GM19467 (cell line): ENCODE results near the gene ALG9.

Experiments
- ATAC-seq: cut with Tn5 transposase; IDR thresholded peaks from one replicate; pipeline ENCODE4 v1.9.1; 2021; ENCODE audit warnings: mild to moderate bottlenecking, moderate library complexity; ENCODE audit not compliant: unreplicated experiment

ALG9 gene

DNA sequence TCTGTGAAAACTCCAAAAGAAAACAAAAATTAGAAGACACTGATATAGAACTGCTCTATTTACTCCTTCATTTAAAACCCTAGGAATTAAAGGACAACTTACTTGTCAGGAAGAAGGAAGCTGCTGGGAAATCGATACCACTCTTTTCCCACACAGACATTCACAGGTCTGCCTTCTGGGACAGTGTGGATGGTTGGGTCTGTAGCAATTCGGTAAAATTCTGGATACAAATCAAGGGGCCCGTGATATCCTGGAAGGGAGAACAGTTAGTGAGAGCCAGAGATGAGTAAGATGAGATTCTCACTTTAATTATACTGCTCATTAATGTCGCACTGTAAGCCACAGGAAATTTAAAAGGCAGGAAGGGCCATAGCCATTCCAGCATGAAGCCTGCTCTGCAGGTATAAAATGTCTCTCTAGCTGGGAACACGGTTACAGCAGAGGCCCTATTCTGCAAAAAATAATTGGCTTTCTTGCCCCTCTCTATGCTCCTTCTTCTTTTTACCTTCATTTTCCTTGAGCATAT, 34.0 kb downstream of the ALG9 start:
- ATAC-seq, result no peak

DNA sequence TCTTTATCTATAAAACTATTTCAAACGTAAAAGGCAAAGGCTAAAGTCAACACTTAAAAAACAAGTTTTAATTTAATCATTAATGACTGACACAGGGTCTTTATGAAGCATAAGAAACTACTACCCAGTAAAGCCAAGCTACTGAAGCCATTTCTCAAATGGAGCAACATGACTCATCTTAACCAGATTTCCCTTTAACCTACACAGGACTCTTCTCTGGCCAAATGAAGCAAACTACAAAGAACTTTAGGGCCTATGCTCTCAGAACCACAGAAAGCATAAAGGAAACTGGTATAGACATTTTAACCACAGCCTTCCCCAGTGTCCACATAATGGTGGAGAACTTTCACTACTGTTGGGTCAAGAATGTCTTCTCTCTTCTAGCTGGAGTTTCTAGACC, 34.7 kb downstream of the ALG9 start:
- peak; percentile 63 for ATAC-seq

DNA sequence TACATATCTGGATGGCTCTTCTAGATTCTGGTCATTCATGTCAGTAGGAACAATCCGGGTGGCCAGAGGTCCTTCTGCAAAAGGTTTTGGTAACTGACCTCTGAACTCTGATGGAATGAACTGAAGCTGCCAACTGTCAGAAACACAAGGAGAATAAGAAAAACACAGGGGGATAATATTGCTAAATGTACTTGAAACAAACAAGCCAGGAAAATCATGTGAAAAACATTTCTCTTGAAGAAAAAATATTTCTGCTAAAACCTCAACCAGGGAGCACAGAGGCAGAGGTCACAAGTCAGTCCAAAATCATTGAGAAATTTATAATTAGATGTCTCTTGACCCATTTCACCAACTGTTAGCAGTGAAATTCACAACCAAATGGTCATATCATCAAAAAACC, 35.2 kb downstream of the ALG9 start:
- ATAC-seq, result no peak

DNA sequence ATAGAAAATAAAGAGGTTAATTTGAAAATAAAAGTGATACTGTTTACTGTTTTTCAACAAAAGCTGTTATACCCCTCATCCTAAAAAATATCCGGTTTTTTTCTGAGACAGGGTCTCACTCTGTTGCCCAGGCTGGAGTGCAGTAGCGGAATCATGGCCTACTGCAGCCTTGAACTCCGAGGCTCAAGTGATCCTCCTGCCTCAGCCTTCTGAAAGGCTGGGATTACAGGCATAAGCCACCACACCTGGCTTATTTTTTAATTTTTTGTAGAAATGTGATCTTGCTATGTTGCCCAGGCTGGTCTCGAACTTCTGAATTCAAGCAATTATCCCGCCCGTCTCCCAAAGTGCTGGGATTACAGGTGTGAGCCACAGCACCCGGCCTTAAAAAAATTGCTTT, 35.7 kb downstream of the ALG9 start:
- no peak for ATAC-seq

DNA sequence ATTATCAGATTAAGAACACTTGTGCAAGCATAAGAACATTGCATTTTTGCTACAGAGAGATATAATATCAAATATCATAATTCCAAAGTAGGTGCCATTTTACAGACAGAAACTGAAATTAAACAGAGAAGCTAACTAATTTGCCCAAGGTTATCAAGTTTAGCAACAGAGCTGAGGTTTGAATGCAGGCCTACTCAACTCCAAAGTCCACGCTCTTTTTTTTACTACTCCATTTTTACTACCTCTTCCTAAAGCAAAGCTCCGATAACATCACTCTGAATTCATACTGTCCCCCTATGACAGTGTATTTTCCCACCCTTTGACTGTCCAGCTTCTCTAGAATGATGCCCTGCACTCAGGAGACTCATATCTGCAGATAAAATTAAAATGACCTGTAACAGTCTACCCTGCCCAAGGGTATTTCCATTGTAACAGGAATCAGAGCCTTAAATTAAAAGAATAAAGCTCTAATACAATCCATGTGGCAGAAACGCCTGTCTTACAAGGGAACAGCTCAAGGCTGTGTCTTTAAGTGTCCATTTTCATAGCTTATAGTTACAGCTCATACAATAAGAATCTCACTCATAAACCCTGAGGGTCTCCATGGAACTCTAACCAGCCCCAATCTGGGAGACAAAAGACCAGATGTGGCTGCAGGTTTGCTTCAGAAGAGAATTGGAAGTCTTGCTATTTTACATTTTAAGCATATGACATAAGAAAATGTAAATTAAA, 36.8 kb downstream of the ALG9 start:
- ATAC-seq, result no peak

DNA sequence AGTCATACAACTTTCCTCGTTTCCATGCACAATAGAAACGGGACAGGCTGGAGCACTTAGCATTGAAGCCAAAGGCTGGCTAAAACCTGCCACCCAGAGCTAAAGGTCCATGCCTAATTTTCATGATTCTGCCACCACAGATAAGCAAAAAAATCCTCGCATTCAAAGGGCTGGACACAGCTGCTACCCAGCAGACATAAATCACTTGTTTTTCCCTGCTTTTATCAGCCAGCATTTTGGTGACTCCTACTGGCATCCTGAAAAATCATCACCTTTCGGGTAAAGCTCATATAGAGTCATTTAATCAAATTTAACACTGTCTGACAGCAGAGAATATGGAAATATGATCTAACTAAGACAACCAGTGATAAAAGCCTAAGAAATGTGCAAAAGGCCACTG, 37.9 kb downstream of the ALG9 start:
- no peak for ATAC-seq

DNA sequence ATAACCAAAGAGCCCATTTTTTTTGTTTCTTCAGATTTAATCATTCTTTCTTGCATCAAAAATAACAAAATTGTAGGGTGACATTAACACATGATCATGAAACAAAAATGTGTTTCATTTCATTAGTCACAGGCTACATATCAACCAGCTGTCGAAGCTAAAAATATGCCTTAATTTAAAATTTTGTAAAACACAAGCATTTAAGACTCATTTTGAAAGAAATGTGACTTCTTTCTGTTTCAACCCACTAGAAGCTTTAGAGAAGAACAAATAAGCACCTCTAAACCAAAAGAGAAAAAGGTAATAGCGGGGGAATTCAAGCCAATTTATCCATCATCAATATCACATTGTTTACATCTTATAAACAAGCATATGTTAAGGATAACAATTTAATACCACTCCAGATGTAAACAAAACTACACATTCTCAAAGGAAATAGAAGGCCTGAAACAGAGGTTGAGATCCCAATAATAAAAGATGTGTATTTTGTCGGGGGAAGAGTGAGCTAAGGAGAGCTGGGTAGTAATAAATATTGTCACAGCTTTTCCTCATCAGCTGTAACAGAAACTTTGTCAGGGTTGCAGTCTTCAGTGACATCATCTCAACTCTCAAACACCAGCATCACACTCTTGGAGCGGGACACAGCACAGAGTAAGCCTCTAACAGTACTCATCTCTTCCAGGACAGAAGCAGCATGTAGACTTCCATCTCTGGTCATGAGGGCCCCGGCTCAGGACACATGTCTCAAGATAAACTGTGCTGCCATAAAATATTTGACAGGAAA, 42.0 kb downstream of the ALG9 start:
- ATAC-seq, result no peak

DNA sequence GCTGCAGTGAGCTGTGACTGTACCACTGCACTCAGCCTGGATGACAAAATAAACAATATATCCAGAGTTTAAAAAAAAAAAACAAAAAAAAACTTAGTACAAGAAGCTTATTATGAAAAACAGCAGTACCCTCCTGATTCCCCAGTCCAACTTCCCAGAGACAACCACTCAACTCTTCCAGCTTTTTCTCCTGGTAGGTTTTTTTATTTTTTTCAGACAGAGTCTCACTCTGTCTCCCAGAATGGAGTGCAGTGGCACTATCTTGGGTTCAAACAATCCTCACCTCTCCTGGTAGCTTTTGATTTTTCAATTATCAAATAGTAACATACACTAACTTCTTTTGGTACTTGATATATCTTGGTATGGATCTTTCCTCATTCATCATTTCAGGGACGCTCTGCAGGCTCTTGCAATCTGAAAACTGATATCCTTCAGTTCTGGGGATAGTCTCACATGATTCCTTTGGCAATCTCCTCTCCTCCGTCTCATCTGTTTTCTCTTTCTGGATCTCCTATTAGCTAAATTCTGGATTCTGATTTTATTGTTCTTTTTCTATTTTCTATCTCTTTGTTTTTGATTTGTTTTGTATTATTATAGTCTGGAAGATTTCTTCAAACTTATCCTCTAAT, 44.9 kb downstream of the ALG9 start:
- no peak for ATAC-seq

DNA sequence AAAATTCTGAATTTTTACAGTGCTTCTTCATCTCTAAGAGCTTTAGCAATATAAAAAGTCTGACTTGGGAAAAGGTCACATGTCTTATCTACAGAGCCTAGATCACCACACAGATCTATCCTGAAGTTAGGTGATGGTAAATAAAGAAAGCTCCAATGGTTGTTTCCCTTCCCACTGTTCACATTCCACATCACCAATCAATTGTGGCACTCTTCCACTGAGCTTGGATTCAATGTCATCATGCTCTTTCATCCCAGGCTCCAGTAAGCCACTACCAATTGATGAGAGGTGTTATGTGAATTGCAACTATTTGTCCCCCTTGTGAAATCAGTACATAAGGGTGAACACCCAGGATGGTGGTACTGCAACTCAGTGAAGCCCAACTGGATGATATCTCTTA, 47.8 kb downstream of the ALG9 start:
- no peak for ATAC-seq

DNA sequence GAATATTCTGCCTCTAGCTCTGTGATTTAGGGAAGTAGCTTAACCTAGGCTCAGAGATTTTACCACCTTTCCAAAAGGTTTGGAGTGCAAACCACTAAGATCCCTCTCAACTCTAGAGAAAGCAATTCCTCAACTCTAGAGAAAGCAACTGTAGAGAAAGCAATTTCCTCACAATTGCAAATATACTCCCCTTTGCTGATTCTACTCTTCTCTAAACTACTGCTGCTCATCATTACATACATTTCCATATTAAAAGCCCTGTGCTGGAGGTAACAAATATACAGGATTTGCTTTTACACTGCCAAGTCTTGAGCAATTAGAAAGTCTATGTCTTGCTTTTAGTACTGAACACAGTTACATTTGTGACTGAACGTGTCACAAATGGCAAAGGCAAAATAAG, 48.2 kb downstream of the ALG9 start:
- ATAC-seq, result no peak

DNA sequence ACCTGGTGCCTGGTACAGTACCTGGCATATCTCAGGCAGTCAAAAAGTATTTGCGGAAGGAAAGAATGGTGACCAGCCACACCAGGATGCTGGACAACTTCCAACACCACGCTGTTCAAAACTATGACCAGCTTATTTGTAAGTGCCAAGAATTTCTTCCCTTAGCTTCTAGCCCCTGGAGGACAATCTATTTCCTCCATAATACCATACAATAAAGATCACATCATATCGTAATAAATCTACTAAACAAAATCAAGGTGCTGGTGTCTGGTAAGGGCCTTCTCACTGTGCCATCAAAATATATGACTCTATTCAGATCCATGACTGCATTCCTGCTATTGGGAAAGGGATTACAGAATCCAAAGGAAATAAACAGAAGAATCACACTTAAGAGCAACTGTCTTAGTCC, 51.5 kb downstream of the ALG9 start:
- ATAC-seq, result no peak

DNA sequence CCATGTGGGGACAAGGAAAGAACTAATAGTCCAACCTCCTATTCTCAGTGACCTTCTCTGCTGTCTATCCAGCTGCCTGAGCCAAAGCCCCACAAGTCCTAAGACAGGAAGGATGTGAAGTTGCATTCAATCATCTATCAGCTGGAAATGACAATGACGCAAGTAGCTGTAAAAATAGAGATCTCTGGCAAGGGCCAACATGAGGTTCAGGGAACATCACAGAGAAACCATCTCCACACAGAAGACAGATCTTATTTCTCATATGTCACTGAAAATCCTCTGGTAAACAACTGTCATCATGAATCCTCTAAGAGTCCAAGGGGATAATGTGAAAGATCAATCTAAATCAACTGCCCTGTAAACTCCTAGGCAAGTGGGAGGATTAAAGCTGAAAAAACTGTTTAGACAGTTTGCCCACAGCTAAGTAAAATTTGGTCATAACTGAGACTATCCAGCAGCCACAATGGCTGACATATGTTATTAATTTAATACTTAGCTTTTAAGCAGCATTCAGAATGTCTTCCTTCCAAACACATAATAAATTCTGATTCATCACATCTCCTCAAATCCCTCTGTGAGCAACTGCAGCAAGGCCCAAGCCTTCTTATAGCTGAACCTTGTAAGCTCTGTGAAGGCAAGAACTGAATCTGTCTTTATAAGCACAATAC, 52.1 kb downstream of the ALG9 start:
- no peak for ATAC-seq

DNA sequence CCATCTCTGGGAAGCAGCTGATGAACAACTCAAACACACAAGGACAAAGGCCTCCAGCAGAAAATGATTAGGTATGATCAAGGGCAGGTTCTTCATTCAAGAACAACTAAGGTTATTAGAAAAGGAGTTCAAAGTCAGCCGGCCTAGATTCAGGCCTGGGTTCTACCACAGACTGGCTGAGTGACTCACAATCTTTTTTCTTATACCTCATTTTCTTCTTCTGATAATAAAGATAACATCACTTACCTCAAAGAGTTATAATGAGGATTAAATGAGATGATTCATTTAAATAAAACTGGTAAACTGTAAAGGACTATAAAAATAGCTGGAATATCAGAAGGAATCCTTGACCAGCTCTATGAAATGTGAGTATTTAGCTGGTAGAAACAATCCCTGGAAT, 55.9 kb downstream of the ALG9 start:
- no peak for ATAC-seq

DNA sequence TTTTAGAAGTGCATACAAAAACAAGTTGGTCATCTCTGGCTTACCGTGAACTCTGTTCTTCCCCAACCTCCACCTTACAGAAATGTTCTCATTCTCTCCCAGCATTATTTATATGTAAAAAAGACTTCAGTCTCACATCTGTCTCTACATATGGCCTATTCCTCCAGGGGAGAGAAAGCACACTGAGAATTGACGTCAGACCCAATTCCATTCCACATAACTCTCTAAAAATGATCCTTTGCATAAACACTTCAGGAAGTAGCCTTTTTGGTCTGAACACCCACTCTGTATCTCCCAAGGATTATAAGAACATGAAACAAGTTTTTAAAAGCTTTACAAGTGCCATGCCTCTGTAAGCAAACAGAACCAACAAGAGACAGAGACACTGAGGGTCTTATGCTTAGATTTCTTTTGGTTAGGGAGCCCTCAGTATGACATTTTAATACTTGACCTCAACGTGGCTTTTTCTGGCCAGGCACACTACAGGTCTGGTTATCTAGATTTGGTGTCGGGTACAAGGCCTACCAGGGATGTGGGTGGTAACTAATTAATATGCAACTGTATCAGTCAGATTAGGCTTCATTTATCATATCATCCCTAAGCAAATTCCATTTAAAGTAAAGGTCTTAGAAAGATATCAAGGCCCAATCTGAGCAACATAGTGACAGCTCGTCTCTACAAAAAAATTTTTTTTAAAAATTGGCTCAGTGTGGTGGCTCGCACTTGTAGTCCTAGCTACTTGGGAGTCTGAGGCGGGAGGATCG, 56.6 kb downstream of the ALG9 start:
- no peak for ATAC-seq

DNA sequence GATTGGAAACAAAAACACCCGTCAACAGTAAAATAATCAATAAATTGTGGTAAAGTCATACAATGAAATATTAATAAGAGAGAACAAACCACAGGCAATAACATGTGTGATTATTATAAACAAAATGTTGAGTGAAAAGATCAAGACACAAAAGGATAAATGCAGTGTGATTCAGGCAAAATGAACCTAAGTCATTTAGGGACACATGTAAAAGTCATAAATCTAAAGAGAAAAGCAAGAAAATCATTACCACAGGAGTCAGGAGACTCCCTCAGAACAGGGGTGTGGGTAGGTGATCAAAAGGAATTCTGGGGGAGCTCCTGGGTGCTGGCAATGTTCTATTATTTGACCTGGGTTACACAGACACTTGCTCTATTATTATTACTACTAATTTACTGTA, 57.3 kb downstream of the ALG9 start:
- ATAC-seq, result no peak

DNA sequence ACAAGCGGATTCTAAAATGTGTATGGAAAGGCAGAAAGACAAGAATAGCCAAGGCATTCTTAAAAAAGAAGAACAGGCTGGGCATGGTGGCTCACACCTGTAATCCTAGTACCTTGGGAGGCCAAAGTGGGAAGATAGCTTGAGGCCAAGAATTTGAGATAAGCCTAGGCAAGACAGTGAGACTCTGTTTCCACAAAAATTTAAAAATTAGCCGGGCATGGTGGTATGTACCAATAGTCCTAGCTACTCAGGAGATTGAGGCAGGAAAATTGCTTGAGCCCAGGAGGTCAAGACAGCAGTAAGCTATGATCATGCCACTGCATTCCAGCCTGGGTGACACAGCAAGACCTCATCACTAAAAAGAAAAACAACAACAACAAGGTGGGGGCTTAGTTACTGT, 59.2 kb downstream of the ALG9 start:
- ATAC-seq, result no peak

DNA sequence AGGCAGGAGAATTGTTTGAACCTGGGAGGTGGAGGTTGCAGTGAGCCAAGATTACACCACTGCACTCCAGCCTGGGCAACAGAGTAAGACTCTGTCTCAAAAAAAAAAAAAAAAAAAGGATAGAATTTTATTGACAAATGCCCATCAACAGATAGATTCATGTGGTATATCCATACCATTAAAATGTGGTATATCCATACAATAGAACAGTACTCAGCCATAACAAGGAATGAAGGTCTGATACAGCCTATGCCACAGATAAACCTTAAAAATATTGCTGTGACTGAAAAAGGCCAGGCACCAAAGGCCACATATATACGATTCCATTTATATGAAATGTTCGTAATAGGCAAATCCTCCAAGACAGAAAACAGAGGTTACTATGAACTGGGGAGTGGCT, 59.9 kb downstream of the ALG9 start:
- ATAC-seq, result no peak

DNA sequence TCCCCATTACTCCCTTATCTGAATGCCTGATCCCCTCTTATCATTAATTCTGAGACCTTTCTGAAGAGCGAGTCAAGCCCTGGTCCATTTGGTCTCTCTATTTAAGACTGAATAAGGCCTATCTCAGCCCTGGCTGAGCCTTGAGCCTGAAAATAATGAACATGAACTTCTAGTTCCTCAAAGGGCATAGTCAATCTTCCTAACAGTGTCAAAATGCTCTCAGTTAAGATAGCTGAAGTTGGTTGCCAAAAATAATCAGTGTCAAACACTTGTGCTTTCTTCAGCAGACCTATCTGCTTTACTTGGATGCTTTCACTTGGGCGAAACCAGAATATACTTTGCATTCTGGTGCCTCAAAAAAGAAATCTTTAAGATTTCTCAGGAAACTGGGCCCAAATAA, 62.5 kb downstream of the ALG9 start:
- no peak for ATAC-seq

DNA sequence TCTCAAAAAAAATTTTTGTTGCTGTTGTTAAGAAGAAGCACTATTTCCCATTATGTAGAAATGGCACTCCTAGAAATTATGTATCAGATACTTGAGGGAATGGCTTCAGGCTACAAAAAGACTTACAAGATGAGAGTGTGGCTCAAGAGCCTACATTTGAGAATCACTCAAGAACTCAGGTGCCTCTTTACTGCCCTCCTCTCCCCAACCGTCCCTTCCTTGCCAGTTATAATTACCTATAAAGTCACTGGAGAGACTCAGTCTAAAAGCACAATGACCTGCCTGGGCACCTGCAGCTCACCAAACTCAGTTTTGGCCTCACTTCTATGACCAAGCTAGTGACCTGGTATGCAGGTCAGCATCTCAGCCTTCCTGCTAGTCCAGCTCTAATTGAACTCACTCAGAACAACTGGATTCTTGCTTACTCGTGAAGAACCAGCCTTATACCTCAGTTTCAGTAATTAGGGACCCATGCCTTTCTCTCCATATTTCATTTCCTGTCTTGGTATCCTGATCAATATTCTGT, 63.3 kb downstream of the ALG9 start:
- no peak for ATAC-seq

DNA sequence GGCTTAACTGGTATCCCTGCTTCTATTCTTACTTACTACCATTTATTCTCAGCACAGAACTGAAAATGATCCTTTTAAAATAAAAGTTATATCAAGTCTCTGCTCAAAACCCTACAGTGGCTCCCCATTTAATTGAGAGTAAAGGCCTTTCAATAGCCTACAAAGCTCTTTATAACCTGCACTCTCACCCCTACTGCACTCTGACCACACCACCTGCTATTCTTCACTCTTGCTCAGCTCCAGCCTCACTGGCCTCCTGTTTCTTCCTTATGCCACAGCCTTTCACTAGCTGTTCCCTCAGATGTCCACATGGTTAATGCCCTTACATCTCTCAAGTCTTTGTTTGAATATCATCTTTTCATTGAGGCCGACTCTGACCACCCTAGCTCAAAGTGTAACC, 64.3 kb downstream of the ALG9 start:
- no peak for ATAC-seq
